H1 (cell line): Measurements from ENCODE around the gene NRXN3.

Source experiments
- CREB1 ChIP-seq: IDR thresholded peaks from 2 replicates; pipeline ENCODE4 v1.6.1; 2012; ENCODE audit warnings: inconsistent platforms
- USF2 ChIP-seq: IDR thresholded peaks from 2 replicates; pipeline ENCODE4 v1.6.1; 2011; ENCODE audit warnings: low read length, improper control_type of control experiment
- TF ChIP-seq, protein P1 (sequence below), 3 experiments: IDR thresholded peaks; 1 replicate in 2 of 3; 2 replicates in 1 of 3; pipeline versions ENCODE4 v1.5.1 to v1.6.1; 2011; ENCODE audit warnings: low read length in 3 of 3, mild to moderate bottlenecking in 3 of 3, inconsistent platforms in 2 of 3, low read depth in 1 of 3, moderate library complexity in 1 of 3; ENCODE audit not compliant: insufficient read depth in 1 of 3; ENCODE audit errors: control extremely low read depth in 1 of 3
- TF ChIP-seq, protein P2 (sequence below): IDR thresholded peaks from 2 replicates; pipeline ENCODE4 v1.6.1; 2012; ENCODE audit warnings: inconsistent platforms

- TF ChIP-seq CREB1 (no peak), USF2 (no peak)
- TF ChIP-seq, protein P1, sequence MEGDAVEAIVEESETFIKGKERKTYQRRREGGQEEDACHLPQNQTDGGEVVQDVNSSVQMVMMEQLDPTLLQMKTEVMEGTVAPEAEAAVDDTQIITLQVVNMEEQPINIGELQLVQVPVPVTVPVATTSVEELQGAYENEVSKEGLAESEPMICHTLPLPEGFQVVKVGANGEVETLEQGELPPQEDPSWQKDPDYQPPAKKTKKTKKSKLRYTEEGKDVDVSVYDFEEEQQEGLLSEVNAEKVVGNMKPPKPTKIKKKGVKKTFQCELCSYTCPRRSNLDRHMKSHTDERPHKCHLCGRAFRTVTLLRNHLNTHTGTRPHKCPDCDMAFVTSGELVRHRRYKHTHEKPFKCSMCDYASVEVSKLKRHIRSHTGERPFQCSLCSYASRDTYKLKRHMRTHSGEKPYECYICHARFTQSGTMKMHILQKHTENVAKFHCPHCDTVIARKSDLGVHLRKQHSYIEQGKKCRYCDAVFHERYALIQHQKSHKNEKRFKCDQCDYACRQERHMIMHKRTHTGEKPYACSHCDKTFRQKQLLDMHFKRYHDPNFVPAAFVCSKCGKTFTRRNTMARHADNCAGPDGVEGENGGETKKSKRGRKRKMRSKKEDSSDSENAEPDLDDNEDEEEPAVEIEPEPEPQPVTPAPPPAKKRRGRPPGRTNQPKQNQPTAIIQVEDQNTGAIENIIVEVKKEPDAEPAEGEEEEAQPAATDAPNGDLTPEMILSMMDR (IDR thresholded peaks at IDR 0.05; ENCODE audit: control extremely low read depth in 1 of 3, insufficient read depth in 1 of 3, low read depth in 1 of 3, low read length in 3 of 3): no peak
- TF ChIP-seq, protein P2, sequence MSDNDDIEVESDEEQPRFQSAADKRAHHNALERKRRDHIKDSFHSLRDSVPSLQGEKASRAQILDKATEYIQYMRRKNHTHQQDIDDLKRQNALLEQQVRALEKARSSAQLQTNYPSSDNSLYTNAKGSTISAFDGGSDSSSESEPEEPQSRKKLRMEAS: no peak
Observed at GRCh38 chr14:79193689-79194477, 1023.7 kb downstream of the NRXN3 start.
